Testis (tissue), 3 donors: ENCODE results near the gene MSRB1. TPM values are rescaled to one million over a fixed set of nuclear protein-coding genes. Genes with fewer than 3 reads are reported as not detected.
A peak's percentile ranks its signal among the peaks of the same experiment; 100 is the strongest.

Source experiments
- DNase-seq: peaks from one replicate; pipeline ENCODE4 v3.0.0-alpha.2; 2019
- H3K27ac ChIP-seq, 2 donors: fragments of 200-600 bp; sonication (generic); one replicate each; pipeline ENCODE4 v1.5.1; 2019
- H3K27me3 ChIP-seq: fragments of 200-600 bp; sonication (generic); one replicate; pipeline ENCODE4 v1.5.1; 2019
- H3K36me3 ChIP-seq: fragments of 200-600 bp; sonication (generic); one replicate; pipeline ENCODE4 v1.5.1; 2017; ENCODE audit warnings: low read depth; ENCODE audit errors: missing control alignments
- H3K4me1 ChIP-seq: fragments of 200-600 bp; sonication (generic); one replicate; pipeline ENCODE4 v1.5.1; 2019
- H3K4me3 ChIP-seq, 2 donors: fragments of 200-600 bp; sonication (generic); one replicate each; pipeline ENCODE4 v1.5.1; 2017 to 2019
- H3K9me3 ChIP-seq: fragments of 200-600 bp; sonication (generic); one replicate; pipeline ENCODE4 v1.5.1; 2017
- POLR2A ChIP-seq: fragments of 450-650 bp; IDR thresholded peaks from one replicate; pipeline ENCODE4 v1.6.1; 2017; ENCODE audit warnings: antibody characterized with exemption, mild to moderate bottlenecking, moderate library complexity
- WGBS, 2 donors: methylation state at CpG; one replicate each; pipeline ENCODE4 v1.1.5; 2018; 5-methylcytosine and 5-hydroxymethylcytosine counted together
- intact Hi-C: fragments of 100-400 bp; cut with DNase I; formaldehyde crosslinking; loops from one replicate; pipeline ENCODE4 v1.15.1; 2023; ENCODE audit warnings: low total_unique reads
- polyA plus RNA-seq: library from polyadenylated mRNA; stranded (reverse); fragments of 350-450 nt; fragmentation: Illumina TruSeq; extraction: RNeasy Lipid Tissue Mini Kit (QIAGEN cat#74804); gene quantifications from one replicate; pipeline ENCODE4 v1.2.3, GENCODE V29; 2014; ENCODE audit warnings: low read depth, low replicate concordance; ENCODE audit not compliant: insufficient read depth
- total RNA-seq, 2 donors: library from RNA; depleted of rRNA; stranded (reverse); fragments of >200 nt; gene quantifications; one replicate each; pipeline ENCODE4 v1.2.3, GENCODE V29; 2016
- TF ChIP-seq, protein P1 (sequence below), 3 experiments: fragments of 450-650 bp in 2 of 3; fragments of 200-600 bp in 1 of 3; sonication (generic) in 1 of 3; IDR thresholded peaks; one replicate each; pipeline ENCODE4 v1.5.1; 2016 to 2019; ENCODE audit warnings: antibody characterized with exemption in 3 of 3, mild to moderate bottlenecking in 2 of 3, moderate library complexity in 1 of 3

Gene MSRB1
- total and polyA plus RNA-seq, 3 donors from 2014 or later, result 17.5 to 35.2 (median 19.8) TPM

- 89 to 95% methylated on average over 6 to 31 of the region's 33 CpGs for WGBS, 2 donors
- H3K4me1 ChIP-seq, result peaks cover 14% of the 10 kb centered on the region
- H3K36me3 ChIP-seq, result no peaks in the 10 kb centered on the region
- no peaks in the 10 kb centered on the region for H3K27me3 ChIP-seq
- DNase-seq, result no peak
- H3K9me3 ChIP-seq, result no peaks in the 10 kb centered on the region
- intact Hi-C loops, result no loop called here
- TF ChIP-seq POLR2A, result no peak
- TF ChIP-seq, protein P1, sequence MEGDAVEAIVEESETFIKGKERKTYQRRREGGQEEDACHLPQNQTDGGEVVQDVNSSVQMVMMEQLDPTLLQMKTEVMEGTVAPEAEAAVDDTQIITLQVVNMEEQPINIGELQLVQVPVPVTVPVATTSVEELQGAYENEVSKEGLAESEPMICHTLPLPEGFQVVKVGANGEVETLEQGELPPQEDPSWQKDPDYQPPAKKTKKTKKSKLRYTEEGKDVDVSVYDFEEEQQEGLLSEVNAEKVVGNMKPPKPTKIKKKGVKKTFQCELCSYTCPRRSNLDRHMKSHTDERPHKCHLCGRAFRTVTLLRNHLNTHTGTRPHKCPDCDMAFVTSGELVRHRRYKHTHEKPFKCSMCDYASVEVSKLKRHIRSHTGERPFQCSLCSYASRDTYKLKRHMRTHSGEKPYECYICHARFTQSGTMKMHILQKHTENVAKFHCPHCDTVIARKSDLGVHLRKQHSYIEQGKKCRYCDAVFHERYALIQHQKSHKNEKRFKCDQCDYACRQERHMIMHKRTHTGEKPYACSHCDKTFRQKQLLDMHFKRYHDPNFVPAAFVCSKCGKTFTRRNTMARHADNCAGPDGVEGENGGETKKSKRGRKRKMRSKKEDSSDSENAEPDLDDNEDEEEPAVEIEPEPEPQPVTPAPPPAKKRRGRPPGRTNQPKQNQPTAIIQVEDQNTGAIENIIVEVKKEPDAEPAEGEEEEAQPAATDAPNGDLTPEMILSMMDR (IDR thresholded peaks at IDR 0.05), result no peak
- H3K27ac ChIP-seq, result no peak overlapping the region
- no peak overlapping the region for H3K4me3 ChIP-seq
Observed at GRCh38 chr16:1975432-1976215, 32.6 kb upstream of the MSRB1 start.

DNA sequence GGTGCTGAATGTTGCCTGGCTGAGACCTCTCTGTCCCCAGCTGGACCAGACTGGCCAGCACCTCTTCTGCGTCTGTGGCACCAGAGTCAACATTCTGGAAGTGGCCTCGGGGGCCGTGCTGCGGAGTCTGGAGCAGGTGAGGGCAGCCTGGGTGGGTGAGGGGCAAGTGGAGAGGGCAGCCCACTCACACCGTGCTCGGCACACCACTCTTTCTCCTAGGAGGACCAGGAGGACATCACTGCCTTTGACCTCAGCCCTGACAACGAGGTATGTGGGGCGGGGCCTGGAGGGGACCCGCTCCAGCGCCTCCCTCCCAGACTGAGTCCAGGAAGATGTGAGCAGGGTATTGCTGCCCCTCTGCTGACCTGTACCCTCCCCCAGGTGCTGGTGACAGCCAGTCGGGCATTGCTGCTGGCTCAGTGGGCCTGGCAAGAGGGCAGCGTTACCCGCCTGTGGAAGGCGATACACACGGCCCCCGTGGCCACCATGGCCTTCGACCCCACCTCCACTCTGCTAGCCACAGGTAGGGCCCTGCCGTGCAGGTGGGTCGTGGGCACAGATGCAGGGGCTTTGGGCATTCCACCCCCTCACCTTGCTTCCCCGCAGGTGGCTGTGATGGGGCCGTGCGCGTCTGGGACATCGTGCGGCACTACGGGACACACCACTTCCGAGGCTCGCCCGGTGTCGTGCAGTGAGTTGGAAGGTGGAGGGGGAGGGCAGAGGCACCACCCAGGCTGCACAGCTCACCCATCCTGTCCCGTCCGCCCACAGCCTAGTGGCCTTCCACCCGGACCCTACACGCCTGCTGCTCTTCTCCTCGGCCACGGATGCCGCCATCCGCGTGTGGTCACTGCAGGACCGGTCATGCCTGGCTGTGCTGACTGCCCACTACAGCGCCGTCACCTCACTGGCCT is 31.4 kb upstream of the MSRB1 start:
- intact Hi-C loops, result no loop called here
- Histone ChIP-seq H3K9me3 (no peaks in the 10 kb centered on the region), H3K36me3 (no peaks in the 10 kb centered on the region), H3K27ac (no peak overlapping the region), H3K4me3 (no peak overlapping the region), H3K4me1 (peaks cover 14% of the 10 kb centered on the region), H3K27me3 (no peaks in the 10 kb centered on the region)
- TF ChIP-seq, protein P1 (IDR thresholded peaks at IDR 0.05), result no peak
- no peak for TF ChIP-seq POLR2A
- 89 to 94% methylated on average over 31 to 37 of the region's 42 CpGs for WGBS, 2 donors
- no peak for DNase-seq

DNA sequence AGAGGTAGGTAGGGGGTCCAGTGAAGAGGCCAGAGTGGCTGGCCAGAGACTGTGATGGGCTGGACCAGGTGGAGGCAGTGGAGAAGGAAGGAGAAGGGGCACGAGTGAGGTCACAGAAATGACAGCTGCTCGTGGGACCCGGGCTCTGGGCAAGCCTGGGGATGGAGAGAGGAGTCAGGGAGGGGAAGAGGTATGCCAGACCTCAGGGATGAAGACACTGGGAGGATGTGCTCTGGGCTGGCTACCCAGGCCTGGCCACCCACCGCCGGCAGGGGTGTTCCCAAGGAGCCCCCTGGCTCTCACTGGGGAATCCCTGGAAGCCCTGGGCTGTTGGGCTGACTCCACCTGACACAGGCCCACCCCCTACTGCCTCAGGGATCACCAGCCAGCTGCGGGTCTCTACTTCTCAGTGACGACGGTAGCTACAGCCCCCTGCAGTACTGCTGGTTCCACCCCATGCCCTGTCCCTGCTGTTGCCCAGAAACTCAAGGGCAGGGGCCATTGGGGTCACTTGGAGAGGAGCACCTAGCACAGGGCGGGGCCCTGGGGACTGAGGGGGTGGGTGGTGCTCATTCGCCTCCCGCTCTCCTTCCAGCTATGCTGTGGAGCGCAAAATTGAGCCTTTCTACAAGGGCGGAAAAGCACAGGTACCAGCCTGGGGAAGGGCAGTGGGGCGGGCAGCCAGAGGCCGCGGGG is 30.6 kb upstream of the MSRB1 start:
- peaks cover 14% of the 10 kb centered on the region for H3K4me1 ChIP-seq
- H3K27ac ChIP-seq, result no peak overlapping the region
- no peaks in the 10 kb centered on the region for H3K9me3 ChIP-seq
- 86 to 91% methylated on average over 10 to 16 of the region's 16 CpGs for WGBS, 2 donors
- intact Hi-C loops, result no loop called here
- H3K4me3 ChIP-seq, result no peak overlapping the region
- TF ChIP-seq, protein P1 (IDR thresholded peaks at IDR 0.05), result no peak
- TF ChIP-seq POLR2A, result no peak
- no peaks in the 10 kb centered on the region for H3K27me3 ChIP-seq
- DNase-seq, result no peak
- H3K36me3 ChIP-seq, result no peaks in the 10 kb centered on the region

- H3K36me3 ChIP-seq, result no peaks in the 10 kb centered on the region
- peak overlapping the region in 1 of 2 donors; percentile 35 for H3K27ac ChIP-seq
- TF ChIP-seq POLR2A, result no peak
- TF ChIP-seq, protein P1 (IDR thresholded peaks at IDR 0.05), result no peak
- peak overlapping the region; percentile 92 to 99 for H3K4me3 ChIP-seq
- H3K4me1 ChIP-seq, result peaks cover 14% of the 10 kb centered on the region
- intact Hi-C loops, result no loop called here
- 1 to 11% methylated on average over 5 to 18 of the region's 22 CpGs for WGBS, 2 donors
- no peaks in the 10 kb centered on the region for H3K9me3 ChIP-seq
- no peaks in the 10 kb centered on the region for H3K27me3 ChIP-seq
- DNase-seq, result no peak
Observed at GRCh38 chr16:1972490-1972877, 29.5 kb upstream of the MSRB1 start.
